GM19043 (cell line): ENCODE data around the gene CNTLN.
"Not testable (repeated sequence)": the region's sequence is repeated elsewhere in the genome, so short reads cannot be mapped to it uniquely, and the experiment has no call there.

ENCODE experiments used
- ATAC-seq: cut with Tn5 transposase; IDR thresholded peaks from one replicate; pipeline ENCODE4 v1.9.1; 2021; ENCODE audit warnings: low read depth; ENCODE audit not compliant: unreplicated experiment

The CNTLN gene

DNA sequence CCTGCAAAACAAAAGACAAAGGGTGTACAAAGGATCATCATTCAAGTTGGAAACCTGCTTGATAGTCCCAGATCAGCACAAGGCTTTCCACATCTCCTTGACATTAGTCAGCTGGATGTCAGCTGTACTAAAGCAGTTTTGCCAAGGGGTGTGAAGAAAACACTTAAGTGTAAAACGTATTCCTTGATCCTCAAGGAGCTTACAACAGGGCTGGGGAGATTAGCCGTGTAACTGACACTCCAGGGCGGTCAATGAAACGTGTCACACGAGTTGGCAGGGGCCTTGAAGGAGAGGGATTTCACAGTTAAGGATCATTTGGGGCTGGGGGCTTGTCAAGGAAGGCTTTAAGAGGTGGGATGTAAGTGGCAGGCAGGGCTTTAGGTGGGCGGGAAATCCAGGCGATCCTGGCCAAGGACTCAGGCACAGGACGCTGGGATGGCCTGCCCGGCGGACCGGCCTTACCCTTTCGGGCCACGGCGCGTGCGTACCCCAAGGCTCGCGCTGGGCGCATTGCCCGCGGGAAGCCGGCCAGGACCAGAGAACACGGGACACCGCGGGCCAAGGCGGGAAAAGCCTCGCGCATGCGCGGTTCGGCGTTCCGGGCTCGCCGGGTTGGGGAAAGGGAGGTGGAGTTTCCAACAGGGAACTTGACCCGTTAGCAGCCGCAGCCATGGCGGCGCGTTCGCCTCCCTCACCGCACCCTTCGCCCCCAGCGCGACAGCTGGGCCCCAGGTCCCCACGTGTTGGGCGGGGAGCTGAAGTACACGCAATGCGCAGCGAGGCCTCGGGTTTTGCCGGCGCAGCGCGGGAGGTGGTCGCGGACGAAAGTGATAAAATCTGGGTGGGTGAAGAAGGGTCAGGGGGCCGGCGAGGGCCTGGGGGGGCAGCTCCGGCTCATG, at the start of gene CNTLN:
TSS of gene CNTLN (plus strand) at position 645 of the 899 bp plus-strand sequence. CDS start at position 671, 26 bp downstream.
- ATAC-seq: peak; percentile 65

DNA sequence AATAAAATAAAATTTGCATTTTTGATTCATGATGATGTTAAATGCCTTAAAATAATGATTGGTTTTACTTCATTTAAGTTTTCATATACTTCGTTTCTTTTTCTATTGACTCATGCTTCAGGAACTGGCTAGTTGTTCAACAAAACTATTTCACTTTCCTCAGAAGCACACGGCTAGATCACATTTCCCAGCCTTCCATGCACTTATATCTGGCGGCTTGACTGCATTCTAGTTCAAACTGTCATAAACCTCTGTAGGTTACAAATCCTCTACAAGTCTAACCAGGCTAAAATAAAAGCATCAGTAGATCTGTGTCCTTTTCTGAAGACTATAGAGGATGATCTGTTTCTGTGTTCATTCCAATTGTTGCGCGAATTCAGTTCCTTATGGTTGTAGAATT, 46.3 kb upstream of the CNTLN start:
- ATAC-seq: no peak

GRCh38 chr9:17090041-17090440, 44.8 kb upstream of the CNTLN start:
- ATAC-seq: no peak

DNA sequence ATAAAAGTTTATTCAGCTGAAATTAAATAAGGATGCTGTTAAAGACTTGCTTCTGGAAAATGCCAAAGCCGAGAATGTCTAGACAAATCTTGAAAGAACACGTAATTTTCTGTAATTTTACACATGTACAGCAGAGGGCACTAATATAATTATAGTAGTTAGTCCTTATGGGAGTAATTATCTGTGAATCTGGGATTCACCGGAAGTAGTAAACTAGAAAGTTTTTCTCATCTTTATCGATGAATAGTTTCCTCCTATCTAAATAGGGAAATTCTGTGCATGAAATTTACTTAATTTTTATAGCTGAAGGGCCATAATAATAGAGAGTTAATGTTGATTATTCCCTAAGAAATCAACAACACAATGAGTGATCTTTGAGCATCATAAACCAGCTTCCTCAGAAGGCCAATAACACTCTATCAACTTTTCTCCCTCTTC, 18.4 kb upstream of the CNTLN start:
- no peak for ATAC-seq

- ATAC-seq: no peak
These were observed 17.5 kb upstream of the CNTLN start for GRCh38 chr9:17117372-17117771.

DNA sequence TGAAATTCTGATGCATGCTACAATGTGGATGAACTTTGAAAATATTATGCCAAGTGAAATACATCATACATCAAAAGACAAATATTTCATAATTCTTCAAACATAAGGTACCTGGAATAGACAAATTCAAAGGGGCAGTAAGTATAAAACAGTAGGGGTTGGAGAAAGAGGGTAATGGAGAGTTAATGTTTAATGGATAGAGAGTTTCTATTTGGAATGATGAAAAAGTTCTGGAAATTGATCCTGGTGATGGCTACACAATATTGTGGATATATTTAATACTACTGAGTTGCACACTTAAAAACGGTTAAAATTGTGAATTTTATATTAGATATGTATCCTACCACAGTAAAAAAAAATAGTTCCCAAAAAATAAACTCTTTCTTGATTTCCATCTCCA, 14.6 kb upstream of the CNTLN start:
- no peak for ATAC-seq

DNA sequence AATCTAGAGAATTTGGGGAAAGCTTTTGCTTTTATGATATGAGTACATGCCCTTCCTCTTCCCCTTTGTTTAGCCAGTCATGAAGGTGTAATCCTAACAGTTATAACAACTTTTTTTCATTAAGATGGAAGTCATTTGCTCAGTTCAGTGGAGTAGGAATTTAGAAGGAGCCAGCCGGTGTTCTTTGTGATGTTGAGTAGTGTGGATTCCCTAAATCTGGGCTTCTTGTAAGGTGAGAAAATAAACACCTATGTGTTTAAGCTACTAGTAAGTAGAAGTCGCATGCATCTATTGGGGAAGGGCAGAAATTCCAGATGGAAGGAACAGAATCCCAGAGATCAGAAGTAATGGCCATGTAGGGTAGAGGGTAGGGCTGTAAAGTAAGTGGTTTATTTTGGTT, 13.6 kb upstream of the CNTLN start:
- ATAC-seq: no peak

- no peak for ATAC-seq
These were observed 4.5 kb upstream of the CNTLN start for GRCh38 chr9:17130291-17130690.

DNA sequence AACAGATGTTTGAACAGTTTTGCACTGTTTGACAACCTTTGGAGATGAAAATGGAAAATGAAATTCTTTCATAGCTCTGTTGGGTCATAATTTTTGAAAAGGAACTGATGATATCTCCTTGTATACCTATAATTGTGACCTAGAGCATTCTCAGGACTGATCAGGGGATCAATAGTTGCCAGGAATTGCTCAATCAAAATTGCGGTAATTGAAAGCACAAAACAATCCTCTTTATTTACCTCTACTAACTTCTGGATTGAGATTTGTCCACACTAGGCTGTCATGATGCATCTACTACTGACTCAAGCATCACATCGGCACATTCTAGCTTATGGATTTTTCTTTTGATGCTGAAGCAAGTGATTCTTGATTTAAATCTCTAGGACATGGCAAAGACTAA, 4.1 kb upstream of the CNTLN start:
- ATAC-seq: no peak

DNA sequence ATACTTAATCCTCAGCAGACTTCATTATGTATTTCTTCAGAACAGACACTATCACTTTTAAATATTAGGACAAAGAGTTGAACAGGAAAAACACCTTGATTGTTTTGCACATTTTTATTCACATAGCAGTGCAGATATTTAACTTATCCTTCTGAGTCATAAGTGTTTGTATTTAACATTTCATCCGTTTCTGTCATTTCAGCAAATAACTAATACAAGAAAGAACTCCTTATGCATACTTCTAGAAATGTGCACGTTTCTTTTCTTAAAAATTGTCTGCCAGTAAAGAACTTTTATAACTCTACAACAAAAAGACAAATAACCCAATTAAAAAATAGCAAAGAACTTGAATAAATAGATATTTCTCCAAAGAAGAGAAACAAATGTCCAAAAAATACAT, 3.3 kb upstream of the CNTLN start:
- no peak for ATAC-seq

- ATAC-seq: peak; percentile 43
These were observed 688 bp downstream of the CNTLN start for GRCh38 chr9:17135295-17136160.

DNA sequence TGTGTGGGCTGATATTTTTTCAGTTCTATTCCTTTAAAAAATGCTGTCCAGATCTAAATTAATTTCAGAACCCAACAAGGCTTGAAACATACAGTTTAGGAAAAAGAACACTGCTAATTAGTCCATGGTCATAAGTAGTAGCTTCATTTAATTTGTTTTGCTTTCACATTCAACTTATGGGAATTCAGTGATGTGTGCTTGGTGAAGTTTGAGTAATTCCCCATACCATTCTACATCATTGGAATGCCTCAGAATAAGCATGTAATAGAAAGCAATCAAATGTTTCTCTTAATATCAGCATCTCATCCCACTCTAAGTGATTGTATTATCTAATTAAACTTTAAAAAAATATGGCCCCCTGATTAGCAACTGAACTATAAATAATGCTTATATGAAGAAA, 2.7 kb downstream of the CNTLN start:
- ATAC-seq: no peak

DNA sequence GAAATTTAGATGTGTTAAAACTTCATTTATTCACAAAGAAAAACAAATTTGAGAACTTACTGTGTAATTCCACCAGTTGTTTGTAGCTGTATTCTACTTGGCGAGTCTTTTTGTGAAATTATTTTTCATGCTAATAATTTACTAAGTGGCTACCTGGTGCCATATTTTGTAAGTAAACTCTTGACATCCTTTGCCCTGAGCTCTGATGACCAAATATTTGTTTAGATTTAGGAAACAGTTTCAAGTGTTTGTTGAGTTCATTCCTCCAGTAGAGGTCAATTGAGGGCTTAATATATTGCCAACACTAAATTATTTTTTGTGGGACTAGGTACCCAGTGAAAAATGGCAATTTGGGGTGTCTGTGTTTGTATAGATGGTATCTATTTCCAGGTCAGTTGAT, 3.7 kb downstream of the CNTLN start:
- no peak for ATAC-seq

- no peak for ATAC-seq
These were observed 5.6 kb downstream of the CNTLN start for GRCh38 chr9:17140418-17140817.

DNA sequence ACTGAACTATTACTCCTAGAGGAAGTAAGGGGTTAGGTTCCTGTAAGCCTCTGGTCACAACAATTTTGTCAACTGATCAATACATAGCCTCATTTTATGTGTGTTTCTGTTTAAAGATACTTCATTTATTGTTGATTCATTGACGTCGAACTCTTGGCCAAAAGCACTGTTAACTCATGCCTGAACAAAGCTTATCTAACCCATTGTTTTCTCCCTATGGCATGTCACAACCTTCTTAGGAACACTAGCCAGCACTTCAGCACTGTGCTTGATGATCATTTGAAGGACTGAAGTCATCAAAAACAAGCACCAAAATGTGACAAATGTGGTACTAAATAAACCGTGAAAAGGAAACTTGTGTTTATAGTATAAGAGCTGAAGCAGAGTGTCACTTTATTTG, 13.5 kb downstream of the CNTLN start:
- ATAC-seq: no peak

DNA sequence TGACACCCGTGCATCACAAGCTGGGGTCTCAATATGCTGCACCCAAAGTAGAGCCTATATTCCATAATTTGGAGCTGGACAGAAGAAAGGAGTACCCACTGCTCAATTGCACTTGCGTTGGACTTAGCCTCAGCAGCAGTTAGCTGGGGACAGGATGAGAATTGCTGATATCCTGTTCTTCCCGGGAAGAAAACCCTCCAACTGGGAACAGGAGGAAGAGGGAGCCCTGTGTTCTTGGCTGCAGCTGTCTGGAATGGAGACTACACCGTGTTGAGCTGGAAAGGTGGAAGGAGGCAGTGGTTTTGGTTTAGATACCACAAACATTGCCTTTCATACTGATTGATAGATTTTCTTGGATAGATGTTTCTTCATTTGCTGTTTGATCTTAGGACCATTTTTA, 24.6 kb downstream of the CNTLN start:
- no peak for ATAC-seq

DNA sequence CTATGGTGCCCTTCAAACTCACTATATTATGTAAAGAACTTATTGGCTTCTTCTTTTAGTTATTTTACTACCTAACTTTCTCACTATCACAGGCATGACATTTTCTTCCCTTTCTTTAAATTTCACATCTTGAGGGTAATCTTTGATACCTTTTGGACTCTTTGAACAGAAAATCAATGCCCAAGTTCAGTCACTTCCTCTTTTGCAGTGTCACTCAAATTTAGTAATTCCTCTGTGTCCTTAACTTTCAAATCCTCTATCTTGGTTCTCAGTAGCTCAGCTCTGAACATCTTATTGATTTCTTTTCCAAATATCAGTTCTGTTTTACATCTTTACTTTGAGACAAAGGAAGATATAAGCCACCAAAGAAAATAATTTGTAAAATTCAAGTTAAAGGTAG, 25.5 kb downstream of the CNTLN start:
- ATAC-seq: no peak

DNA sequence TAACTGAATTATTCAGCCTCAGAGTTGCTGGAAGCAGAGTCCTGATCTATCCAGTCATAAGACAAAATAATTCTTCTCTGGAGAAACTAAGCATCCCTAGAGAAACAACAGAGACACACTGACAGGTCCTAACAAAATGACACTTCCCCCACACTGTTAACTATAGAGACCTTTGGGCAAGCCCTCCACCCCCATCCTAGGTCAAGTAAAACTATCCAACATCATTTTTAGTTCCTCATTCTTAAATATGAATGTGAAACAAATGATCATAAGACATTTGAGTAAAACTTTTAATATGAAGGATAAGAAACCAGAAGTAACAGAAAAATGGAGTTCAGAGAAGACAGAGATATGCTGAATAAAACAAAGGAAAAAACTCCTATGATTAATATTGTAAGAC, 30.9 kb downstream of the CNTLN start:
- ATAC-seq: no peak

GRCh38 chr9:17166346-17166745, 31.5 kb downstream of the CNTLN start:
- ATAC-seq: no peak

GRCh38 chr9:17171309-17172094, 36.7 kb downstream of the CNTLN start:
- no peak for ATAC-seq

- ATAC-seq: not testable (repeated sequence)
These were observed 42.7 kb downstream of the CNTLN start for GRCh38 chr9:17177496-17177895.
